ENCODE data around the gene ACO1.

- TF ChIP-seq POLR2A (IDR thresholded peaks at IDR 0.05; ENCODE audit: low read depth, low read length) (no peak), POLR2AphosphoS5 (IDR thresholded peaks at IDR 0.05; ENCODE audit: low read depth, low read length) (no peak), PAX5 (IDR thresholded peaks at IDR 0.05; ENCODE audit: insufficient read depth, low read length, severe bottlenecking) (no peak), TAF1 (IDR thresholded peaks at IDR 0.05; ENCODE audit: low read depth, low read length) (no peak), POU2F2 (IDR thresholded peaks at IDR 0.05; ENCODE audit: low read depth, low read length) (no peak), SPI1 (IDR thresholded peaks at IDR 0.05; ENCODE audit: low read depth, low read length) (no peak)
Measured at GRCh38 chr9:32483343-32483742, 98.9 kb downstream of the ACO1 start.
